ENCODE results near the gene ATG7.

GRCh38 chr3:11510001-11510340 lies 237.8 kb downstream of the ATG7 start:
- TF ChIP-seq MYC (IDR thresholded peaks at IDR 0.05; ENCODE audit: borderline replicate concordance, low read length) (no peak), RCOR1 (IDR thresholded peaks at IDR 0.05; ENCODE audit: low read depth, low read length) (no peak), CHD4 (IDR thresholded peaks at IDR 0.05; ENCODE audit: borderline replicate concordance) (no peak), CEBPB (IDR thresholded peaks at IDR 0.05) (no peak), POLR2A (IDR thresholded peaks at IDR 0.05; ENCODE audit: low read length) (no peak)
- TF ChIP-seq, protein P1, sequence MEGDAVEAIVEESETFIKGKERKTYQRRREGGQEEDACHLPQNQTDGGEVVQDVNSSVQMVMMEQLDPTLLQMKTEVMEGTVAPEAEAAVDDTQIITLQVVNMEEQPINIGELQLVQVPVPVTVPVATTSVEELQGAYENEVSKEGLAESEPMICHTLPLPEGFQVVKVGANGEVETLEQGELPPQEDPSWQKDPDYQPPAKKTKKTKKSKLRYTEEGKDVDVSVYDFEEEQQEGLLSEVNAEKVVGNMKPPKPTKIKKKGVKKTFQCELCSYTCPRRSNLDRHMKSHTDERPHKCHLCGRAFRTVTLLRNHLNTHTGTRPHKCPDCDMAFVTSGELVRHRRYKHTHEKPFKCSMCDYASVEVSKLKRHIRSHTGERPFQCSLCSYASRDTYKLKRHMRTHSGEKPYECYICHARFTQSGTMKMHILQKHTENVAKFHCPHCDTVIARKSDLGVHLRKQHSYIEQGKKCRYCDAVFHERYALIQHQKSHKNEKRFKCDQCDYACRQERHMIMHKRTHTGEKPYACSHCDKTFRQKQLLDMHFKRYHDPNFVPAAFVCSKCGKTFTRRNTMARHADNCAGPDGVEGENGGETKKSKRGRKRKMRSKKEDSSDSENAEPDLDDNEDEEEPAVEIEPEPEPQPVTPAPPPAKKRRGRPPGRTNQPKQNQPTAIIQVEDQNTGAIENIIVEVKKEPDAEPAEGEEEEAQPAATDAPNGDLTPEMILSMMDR (IDR thresholded peaks at IDR 0.05): no peak

Data from A549 (cell line).